ENCODE measurements around the gene FBLN5.

GRCh38 chr14:91888641-91889476, 58.6 kb downstream of the FBLN5 start:
- TF ChIP-seq CTCF (IDR thresholded peaks at IDR 0.05) (no peak), REST (IDR thresholded peaks at IDR 0.05; ENCODE audit: insufficient read depth in 1 of 2, low read depth in 2 of 2, low read length in 1 of 2) (no peak), POLR2AphosphoS5 (IDR thresholded peaks at IDR 0.05; ENCODE audit: low read depth, low read length) (no peak), TCF7L2 (IDR thresholded peaks at IDR 0.05; ENCODE audit: low read depth, low read length) (no peak)

All from Panc1 (cell line).